Stimulated activated CD4-positive, alpha-beta T cell treated with anti-CD3 and anti-CD28 coated beads, Interleukin-2, amount 100 ng/mL, for 48 hours (primary cell): ENCODE results near the gene ACAD8.
"Not testable (repeated sequence)": the region's sequence is repeated elsewhere in the genome, so short reads cannot be mapped to it uniquely, and the experiment has no call there.

ENCODE experiments used
- DNase-seq, 2 donors: peaks; one replicate each; pipeline ENCODE4 v3.0.0-alpha.2; 2020

ACAD8 gene

GRCh38 chr11:134267966-134268365, 14.6 kb downstream of the ACAD8 start:
- DNase-seq = no peak

- no peak for DNase-seq
Measured at GRCh38 chr11:134270250-134270714, 16.9 kb downstream of the ACAD8 start.

- DNase-seq = no peak
Measured at GRCh38 chr11:134271978-134272377, 18.6 kb downstream of the ACAD8 start.

- no peak for DNase-seq
Measured at GRCh38 chr11:134272381-134273316, 19.3 kb downstream of the ACAD8 start.

GRCh38 chr11:134273317-134273712, 19.9 kb downstream of the ACAD8 start:
- no peak for DNase-seq

GRCh38 chr11:134275188-134275533, 21.8 kb downstream of the ACAD8 start:
- DNase-seq = no peak

- peak; percentile 71 for DNase-seq
Measured at GRCh38 chr11:134275534-134276395, 22.4 kb downstream of the ACAD8 start, which contains the start of gene GLB1L3. GLB1L3 (plus strand) TSS chr11:134276379; CDS start chr11:134276741, 362 bp downstream.

GRCh38 chr11:134276396-134277182, 23.2 kb downstream of the ACAD8 start:
- no peak for DNase-seq

- DNase-seq = no peak
Measured at GRCh38 chr11:134277183-134278001, 24.0 kb downstream of the ACAD8 start.

GRCh38 chr11:134278356-134278755, 25.0 kb downstream of the ACAD8 start:
- no peak for DNase-seq

GRCh38 chr11:134281635-134282034, 28.3 kb downstream of the ACAD8 start:
- not testable (repeated sequence) for DNase-seq

- no peak for DNase-seq
Measured at GRCh38 chr11:134282121-134283045, 29.0 kb downstream of the ACAD8 start.

- DNase-seq = no peak
Measured at GRCh38 chr11:134283461-134284230, 30.3 kb downstream of the ACAD8 start.

- DNase-seq = not testable (repeated sequence)
Measured at GRCh38 chr11:134284349-134284748, 31.0 kb downstream of the ACAD8 start.

- no peak for DNase-seq
Measured at GRCh38 chr11:134287561-134287960, 34.2 kb downstream of the ACAD8 start.

- DNase-seq = no peak
Measured at GRCh38 chr11:134288486-134288885, 35.1 kb downstream of the ACAD8 start.

- no peak for DNase-seq
Measured at GRCh38 chr11:134289167-134289566, 35.8 kb downstream of the ACAD8 start.

- no peak for DNase-seq
Measured at GRCh38 chr11:134289789-134290188, 36.4 kb downstream of the ACAD8 start.

GRCh38 chr11:134290646-134291045, 37.3 kb downstream of the ACAD8 start:
- no peak for DNase-seq

- no peak for DNase-seq
Measured at GRCh38 chr11:134291196-134291595, 37.8 kb downstream of the ACAD8 start.
